Suprapubic skin (tissue), 4 donors: ENCODE measurements around the gene CACNA2D1.

ENCODE experiments used
- CTCF ChIP-seq, 2 donors: fragments of 200-600 bp in 1 of 2; fragments of 450-650 bp in 1 of 2; sonication (generic) in 1 of 2; IDR thresholded peaks; one replicate each; pipeline ENCODE4 v1.5.1; 2016 to 2019; ENCODE audit warnings: antibody characterized with exemption in 2 of 2, mild to moderate bottlenecking in 1 of 2, moderate library complexity in 1 of 2
- EP300 ChIP-seq: sonication (generic); formaldehyde crosslinking; IDR thresholded peaks from one replicate; pipeline ENCODE4 v1.6.1; 2017; ENCODE audit warnings: antibody characterized with exemption
- POLR2A ChIP-seq, 2 donors: fragments of 450-650 bp; IDR thresholded peaks; one replicate each; pipeline ENCODE4 v1.6.1; 2017; ENCODE audit warnings: antibody characterized with exemption in 2 of 2, mild to moderate bottlenecking in 2 of 2, moderate library complexity in 2 of 2
- POLR2AphosphoS5 ChIP-seq, 3 donors: sonication (generic); formaldehyde crosslinking; IDR thresholded peaks; one replicate each; pipeline ENCODE4 v1.6.1; 2017; ENCODE audit warnings: antibody characterized with exemption in 3 of 3

GRCh38 chr7:82188636-82189035, 254.9 kb downstream of the CACNA2D1 start:
- TF ChIP-seq CTCF (IDR thresholded peaks at IDR 0.05), result no peak
- no peak for TF ChIP-seq POLR2AphosphoS5 (IDR thresholded peaks at IDR 0.05)
- no peak for TF ChIP-seq POLR2A (IDR thresholded peaks at IDR 0.05)
- TF ChIP-seq EP300, result no peak
